Peyer's patch (tissue), 4 donors: ENCODE measurements around the gene ATP8B4.

ENCODE experiments used
- CTCF ChIP-seq, 6 experiments: fragments of 450-650 bp in 4 of 6; fragments of 200-600 bp in 2 of 6; sonication (generic) in 1 of 6; IDR thresholded peaks; one replicate each; pipeline ENCODE4 v1.5.1; 2017 to 2019; ENCODE audit warnings: antibody characterized with exemption in 6 of 6, mild to moderate bottlenecking in 3 of 6, moderate library complexity in 1 of 6
- POLR2A ChIP-seq, 2 donors: fragments of 450-650 bp; IDR thresholded peaks; one replicate each; pipeline ENCODE4 v1.5.1; 2017; ENCODE audit warnings: antibody characterized with exemption in 2 of 2, mild to moderate bottlenecking in 2 of 2, moderate library complexity in 2 of 2

GRCh38 chr15:50068016-50068415, 51.0 kb downstream of the ATP8B4 start:
- TF ChIP-seq CTCF (IDR thresholded peaks at IDR 0.05) (peak in 3 of 6 experiments; percentile 45 to 48 (median 47)), POLR2A (IDR thresholded peaks at IDR 0.05) (no peak)
